KMS-11 (cell line): Measurements from ENCODE around the gene DOCK7.

ENCODE experiments used
- H2AFZ ChIP-seq: fragments of 200-600 bp; sonication (generic); 2 replicates; pipeline ENCODE4 v1.6.1; 2016; ENCODE audit warnings: antibody characterized with exemption, mixed run types, low read depth
- H3K27ac ChIP-seq: fragments of 200-600 bp; sonication (generic); 2 replicates; pipeline ENCODE4 v1.6.1; 2016; ENCODE audit warnings: mild to moderate bottlenecking, mixed run types
- H3K27me3 ChIP-seq: fragments of 200-600 bp; sonication (generic); 2 replicates; pipeline ENCODE4 v1.6.1; 2017; ENCODE audit warnings: mild to moderate bottlenecking, low read depth, mixed run types, moderate library complexity; ENCODE audit not compliant: insufficient read depth
- H3K36me3 ChIP-seq: fragments of 200-600 bp; sonication (generic); 2 replicates; pipeline ENCODE4 v1.6.1; 2017; ENCODE audit warnings: mild to moderate bottlenecking, mixed run types; ENCODE audit not compliant: insufficient read depth
- H3K4me1 ChIP-seq: fragments of 200-600 bp; sonication (generic); 2 replicates; pipeline ENCODE4 v1.6.1; 2016; ENCODE audit warnings: mild to moderate bottlenecking, low read depth, mixed run types; ENCODE audit not compliant: poor library complexity, severe bottlenecking
- H3K4me2 ChIP-seq: fragments of 200-600 bp; sonication (generic); 2 replicates; pipeline ENCODE4 v1.7.0; 2016; ENCODE audit warnings: mild to moderate bottlenecking, mixed run types
- H3K4me3 ChIP-seq: fragments of 200-600 bp; sonication (generic); IDR thresholded peaks from 2 replicates; pipeline ENCODE4 v1.6.1; 2017; ENCODE audit warnings: low read depth, low read length, mixed read lengths; ENCODE audit not compliant: insufficient read depth
- H3K79me2 ChIP-seq: fragments of 200-600 bp; sonication (generic); 2 replicates; pipeline ENCODE4 v1.6.1; 2016; ENCODE audit warnings: low read depth, mixed run types; ENCODE audit not compliant: insufficient read depth
- H3K9ac ChIP-seq: fragments of 200-600 bp; sonication (generic); 2 replicates; pipeline ENCODE4 v1.6.1; 2016; ENCODE audit warnings: mild to moderate bottlenecking, mixed run types
- H4K20me1 ChIP-seq: fragments of 200-600 bp; sonication (generic); 2 replicates; pipeline ENCODE4 v1.6.1; 2016; ENCODE audit warnings: mild to moderate bottlenecking, mixed run types; ENCODE audit not compliant: insufficient read depth
- TF ChIP-seq, protein P1 (sequence below): fragments of 200-600 bp; sonication (generic); conservative IDR thresholded peaks from 2 replicates; pipeline ENCODE4 v1.6.1; 2017; ENCODE audit warnings: low read depth, mild to moderate bottlenecking, antibody characterized with exemption, low read length, moderate library complexity, mixed read lengths

Gene DOCK7

DNA sequence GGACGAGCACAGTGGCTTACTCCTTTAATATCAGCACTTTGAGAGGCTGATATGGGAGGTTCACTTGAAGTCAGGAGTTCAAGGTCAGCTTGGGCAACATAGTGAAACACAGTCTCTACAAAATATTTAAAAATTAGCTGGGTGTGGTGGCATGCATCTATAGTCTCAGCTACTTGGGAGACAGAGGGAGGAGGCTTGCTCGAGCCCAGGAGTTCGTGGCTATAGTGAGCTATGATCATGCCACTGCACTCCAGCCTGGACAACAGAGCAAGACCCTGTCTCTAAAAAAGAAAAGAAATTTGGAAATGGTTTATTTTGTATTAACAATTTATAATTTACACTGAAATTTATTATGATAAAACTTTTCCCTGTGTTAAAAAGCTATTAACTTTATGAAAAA lies 92.5 kb downstream of the DOCK7 start:
- H3K36me3 ChIP-seq, result no peaks in the 10 kb centered on the region
- H3K27me3 ChIP-seq, result no peaks in the 10 kb centered on the region
- no peaks in the 10 kb centered on the region for H3K79me2 ChIP-seq
- no peak overlapping the region for H3K4me3 ChIP-seq
- no peaks in the 10 kb centered on the region for H4K20me1 ChIP-seq
- no peak overlapping the region for H3K4me2 ChIP-seq
- H3K27ac ChIP-seq, result no peak overlapping the region
- no peak overlapping the region for H3K9ac ChIP-seq
- TF ChIP-seq, protein P1, sequence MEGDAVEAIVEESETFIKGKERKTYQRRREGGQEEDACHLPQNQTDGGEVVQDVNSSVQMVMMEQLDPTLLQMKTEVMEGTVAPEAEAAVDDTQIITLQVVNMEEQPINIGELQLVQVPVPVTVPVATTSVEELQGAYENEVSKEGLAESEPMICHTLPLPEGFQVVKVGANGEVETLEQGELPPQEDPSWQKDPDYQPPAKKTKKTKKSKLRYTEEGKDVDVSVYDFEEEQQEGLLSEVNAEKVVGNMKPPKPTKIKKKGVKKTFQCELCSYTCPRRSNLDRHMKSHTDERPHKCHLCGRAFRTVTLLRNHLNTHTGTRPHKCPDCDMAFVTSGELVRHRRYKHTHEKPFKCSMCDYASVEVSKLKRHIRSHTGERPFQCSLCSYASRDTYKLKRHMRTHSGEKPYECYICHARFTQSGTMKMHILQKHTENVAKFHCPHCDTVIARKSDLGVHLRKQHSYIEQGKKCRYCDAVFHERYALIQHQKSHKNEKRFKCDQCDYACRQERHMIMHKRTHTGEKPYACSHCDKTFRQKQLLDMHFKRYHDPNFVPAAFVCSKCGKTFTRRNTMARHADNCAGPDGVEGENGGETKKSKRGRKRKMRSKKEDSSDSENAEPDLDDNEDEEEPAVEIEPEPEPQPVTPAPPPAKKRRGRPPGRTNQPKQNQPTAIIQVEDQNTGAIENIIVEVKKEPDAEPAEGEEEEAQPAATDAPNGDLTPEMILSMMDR, result no peak
- H3K4me1 ChIP-seq, result no peaks in the 10 kb centered on the region
- H2AFZ ChIP-seq, result no peak overlapping the region

DNA sequence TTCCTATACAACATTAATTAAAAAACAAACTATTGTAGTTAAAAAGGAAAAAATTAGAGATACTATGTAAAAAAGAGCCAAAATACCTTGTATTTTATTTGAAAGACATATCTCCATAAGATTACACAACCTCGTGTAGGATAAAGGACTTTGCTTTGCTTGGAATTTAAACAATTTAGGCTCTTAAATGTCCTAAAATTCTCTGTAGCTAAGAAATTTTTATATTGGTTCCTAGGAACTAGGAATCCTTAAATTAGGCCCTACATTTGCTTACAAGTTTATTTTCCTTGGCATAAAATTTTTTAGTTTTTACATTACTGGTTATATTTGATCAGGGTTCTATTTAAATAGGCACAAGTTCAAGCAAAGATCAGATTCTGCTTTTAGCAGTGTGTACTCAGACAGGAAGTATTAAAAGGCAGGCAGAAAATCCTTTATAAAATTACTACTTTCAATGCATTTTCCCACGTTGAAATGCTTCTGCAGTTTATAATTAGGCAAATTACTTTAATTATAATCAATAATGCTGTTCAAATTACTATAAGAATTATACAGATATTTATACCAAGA lies 94.3 kb downstream of the DOCK7 start:
- Histone ChIP-seq H3K9ac (no peak overlapping the region), H3K27me3 (no peaks in the 10 kb centered on the region), H3K4me1 (no peaks in the 10 kb centered on the region), H3K79me2 (no peaks in the 10 kb centered on the region), H3K27ac (no peak overlapping the region), H3K4me2 (no peak overlapping the region), H4K20me1 (no peaks in the 10 kb centered on the region), H3K4me3 (no peak overlapping the region), H3K36me3 (no peaks in the 10 kb centered on the region), H2AFZ (no peak overlapping the region)
- TF ChIP-seq, protein P1, result no peak

DNA sequence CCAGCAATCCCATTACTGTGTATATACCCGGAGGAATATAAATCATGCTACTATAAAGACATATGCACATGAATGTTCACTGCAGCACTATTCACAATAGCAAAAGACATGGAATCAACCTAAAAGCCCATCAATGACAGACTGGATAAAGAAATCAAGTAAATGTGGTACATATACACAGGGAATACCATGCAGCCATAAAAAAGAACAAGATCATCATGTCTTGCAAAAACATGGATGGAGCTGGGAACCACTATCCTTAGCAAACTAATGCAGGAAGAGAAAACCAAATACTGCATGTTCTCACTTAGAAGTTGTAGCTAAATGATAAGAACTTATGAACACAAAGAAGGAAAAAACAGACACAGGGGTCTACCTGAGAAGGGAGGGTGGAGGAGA lies 97.2 kb downstream of the DOCK7 start:
- no peak overlapping the region for H3K27ac ChIP-seq
- no peaks in the 10 kb centered on the region for H3K79me2 ChIP-seq
- no peaks in the 10 kb centered on the region for H4K20me1 ChIP-seq
- no peak overlapping the region for H3K4me3 ChIP-seq
- no peak overlapping the region for H3K4me2 ChIP-seq
- H3K36me3 ChIP-seq, result no peaks in the 10 kb centered on the region
- H3K4me1 ChIP-seq, result no peaks in the 10 kb centered on the region
- no peak overlapping the region for H2AFZ ChIP-seq
- H3K9ac ChIP-seq, result no peak overlapping the region
- TF ChIP-seq, protein P1, result no peak
- no peaks in the 10 kb centered on the region for H3K27me3 ChIP-seq

DNA sequence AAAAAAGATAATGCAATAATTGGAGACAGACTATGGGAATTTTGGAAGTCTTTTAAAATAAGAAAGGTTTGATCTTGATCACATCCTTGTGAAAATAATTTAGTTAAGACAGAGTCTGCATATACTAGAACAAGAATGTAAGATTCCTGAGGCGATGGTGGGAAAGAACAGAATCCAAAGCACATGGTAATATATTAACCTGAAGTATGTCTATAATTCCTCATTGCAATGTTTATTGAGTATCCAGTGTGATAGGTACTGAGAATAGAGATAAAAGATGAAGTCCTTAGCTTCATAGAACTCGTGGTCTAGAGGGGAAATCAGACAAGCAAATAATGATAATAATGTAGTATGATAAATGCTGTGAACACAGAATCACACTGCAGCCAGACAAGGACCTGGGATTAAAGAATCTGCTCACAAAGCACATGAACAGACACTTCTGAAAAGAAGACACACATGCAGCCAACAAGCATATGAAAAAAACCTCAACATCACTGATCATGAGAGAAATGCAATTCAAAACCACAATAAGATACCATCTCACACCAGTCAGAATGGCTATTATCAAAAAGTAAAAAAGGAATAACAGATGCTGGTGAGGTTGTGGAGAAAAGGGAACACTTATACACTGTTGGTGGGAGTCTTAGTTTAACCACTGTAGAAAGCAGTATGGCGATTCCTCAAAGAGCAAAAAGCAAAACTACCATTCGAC lies 97.8 kb downstream of the DOCK7 start:
- no peaks in the 10 kb centered on the region for H3K79me2 ChIP-seq
- no peaks in the 10 kb centered on the region for H3K36me3 ChIP-seq
- H4K20me1 ChIP-seq, result no peaks in the 10 kb centered on the region
- H3K4me1 ChIP-seq, result no peaks in the 10 kb centered on the region
- no peak overlapping the region for H2AFZ ChIP-seq
- no peak overlapping the region for H3K4me3 ChIP-seq
- H3K4me2 ChIP-seq, result no peak overlapping the region
- no peaks in the 10 kb centered on the region for H3K27me3 ChIP-seq
- H3K9ac ChIP-seq, result no peak overlapping the region
- no peak overlapping the region for H3K27ac ChIP-seq
- TF ChIP-seq, protein P1, result no peak
